Kidney epithelial cell (primary cell): ENCODE results near the gene TSPAN16. TPM values are rescaled to one million over a fixed set of nuclear protein-coding genes. Genes with fewer than 3 reads are reported as not detected.

Experiments
- DNase-seq: peaks from one replicate; pipeline ENCODE4 v3.0.0-alpha.2; 2010; ENCODE audit warnings: low read depth
- H3K27me3 ChIP-seq: 2 replicates; pipeline ENCODE4 v1.6.0; 2011; ENCODE audit warnings: low read length; ENCODE audit not compliant: control insufficient read depth, insufficient read depth
- H3K36me3 ChIP-seq: 2 replicates; pipeline ENCODE4 v1.5.1; 2011; ENCODE audit warnings: low read length; ENCODE audit not compliant: control insufficient read depth, insufficient read depth
- H3K4me3 ChIP-seq: 2 replicates; pipeline ENCODE4 v1.5.1; 2011; ENCODE audit warnings: low read depth, mild to moderate bottlenecking, control low read depth, low read length
- total RNA-seq: library from RNA; depleted of rRNA; stranded (reverse); fragments of >200 nt; gene quantifications from 2 replicates; pipeline ENCODE4 v1.2.3, GENCODE V29; 2015
- TF ChIP-seq, protein P1 (sequence below): IDR thresholded peaks from 2 replicates; pipeline ENCODE4 v1.5.1; 2011; ENCODE audit warnings: mild to moderate bottlenecking, moderate library complexity, low read length, control low read depth, inconsistent platforms; ENCODE audit not compliant: insufficient read depth, poor library complexity, severe bottlenecking

The TSPAN16 gene
- total RNA-seq, 1 donor from 2014 or later, result not detected

DNA sequence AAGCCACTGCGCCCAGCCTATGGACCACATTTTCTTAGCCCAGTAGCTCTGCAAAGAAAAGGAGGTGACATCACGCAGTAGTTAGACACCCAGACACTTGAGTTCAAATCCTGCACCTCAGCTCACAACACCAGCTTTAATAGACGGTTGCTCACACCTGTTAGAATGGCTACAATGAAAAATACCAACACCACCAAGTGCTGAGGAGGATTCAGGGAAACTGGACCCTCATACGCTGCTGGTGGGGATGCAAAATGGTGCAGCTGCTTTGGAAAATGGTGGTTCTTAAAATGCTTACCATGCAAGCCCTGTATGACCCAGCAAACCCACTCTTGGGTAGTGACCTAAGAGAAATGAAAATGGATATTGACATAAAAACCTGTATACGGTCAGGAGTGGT, 22.0 kb upstream of the TSPAN16 start:
- Histone ChIP-seq H3K36me3 (no peaks in the 10 kb centered on the region), H3K4me3 (no peak overlapping the region), H3K27me3 (no peaks in the 10 kb centered on the region)
- TF ChIP-seq, protein P1, sequence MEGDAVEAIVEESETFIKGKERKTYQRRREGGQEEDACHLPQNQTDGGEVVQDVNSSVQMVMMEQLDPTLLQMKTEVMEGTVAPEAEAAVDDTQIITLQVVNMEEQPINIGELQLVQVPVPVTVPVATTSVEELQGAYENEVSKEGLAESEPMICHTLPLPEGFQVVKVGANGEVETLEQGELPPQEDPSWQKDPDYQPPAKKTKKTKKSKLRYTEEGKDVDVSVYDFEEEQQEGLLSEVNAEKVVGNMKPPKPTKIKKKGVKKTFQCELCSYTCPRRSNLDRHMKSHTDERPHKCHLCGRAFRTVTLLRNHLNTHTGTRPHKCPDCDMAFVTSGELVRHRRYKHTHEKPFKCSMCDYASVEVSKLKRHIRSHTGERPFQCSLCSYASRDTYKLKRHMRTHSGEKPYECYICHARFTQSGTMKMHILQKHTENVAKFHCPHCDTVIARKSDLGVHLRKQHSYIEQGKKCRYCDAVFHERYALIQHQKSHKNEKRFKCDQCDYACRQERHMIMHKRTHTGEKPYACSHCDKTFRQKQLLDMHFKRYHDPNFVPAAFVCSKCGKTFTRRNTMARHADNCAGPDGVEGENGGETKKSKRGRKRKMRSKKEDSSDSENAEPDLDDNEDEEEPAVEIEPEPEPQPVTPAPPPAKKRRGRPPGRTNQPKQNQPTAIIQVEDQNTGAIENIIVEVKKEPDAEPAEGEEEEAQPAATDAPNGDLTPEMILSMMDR, result no peak
- no peak for DNase-seq

DNA sequence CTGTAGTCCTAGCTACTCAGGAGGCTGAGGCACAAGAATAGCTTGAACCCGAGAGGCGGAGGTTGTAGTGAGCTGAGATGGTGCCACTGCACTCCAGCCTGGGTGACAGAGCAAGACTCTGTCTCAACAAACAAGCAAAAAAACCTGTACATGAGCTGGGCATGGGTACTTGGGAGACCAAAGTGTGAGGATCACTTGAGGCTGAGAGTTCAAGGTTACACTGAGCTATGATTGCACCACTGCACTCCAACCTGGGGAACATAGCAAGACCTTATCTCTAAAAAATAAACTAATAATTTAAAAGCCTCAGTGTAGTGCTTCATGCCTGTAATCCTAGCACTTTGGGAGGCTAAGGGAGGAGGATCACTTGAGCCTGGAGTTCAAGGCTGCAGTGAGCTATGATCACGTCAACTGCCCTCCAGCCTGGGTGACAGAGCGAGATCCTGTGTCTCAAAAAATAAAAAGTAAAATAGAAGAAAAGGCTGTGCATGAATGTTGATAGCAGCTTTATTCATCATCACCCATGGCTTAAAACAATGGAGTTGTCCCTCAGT, 21.4 kb upstream of the TSPAN16 start:
- no peak for DNase-seq
- Histone ChIP-seq H3K4me3 (no peak overlapping the region), H3K27me3 (no peaks in the 10 kb centered on the region), H3K36me3 (no peaks in the 10 kb centered on the region)
- TF ChIP-seq, protein P1, result no peak

DNA sequence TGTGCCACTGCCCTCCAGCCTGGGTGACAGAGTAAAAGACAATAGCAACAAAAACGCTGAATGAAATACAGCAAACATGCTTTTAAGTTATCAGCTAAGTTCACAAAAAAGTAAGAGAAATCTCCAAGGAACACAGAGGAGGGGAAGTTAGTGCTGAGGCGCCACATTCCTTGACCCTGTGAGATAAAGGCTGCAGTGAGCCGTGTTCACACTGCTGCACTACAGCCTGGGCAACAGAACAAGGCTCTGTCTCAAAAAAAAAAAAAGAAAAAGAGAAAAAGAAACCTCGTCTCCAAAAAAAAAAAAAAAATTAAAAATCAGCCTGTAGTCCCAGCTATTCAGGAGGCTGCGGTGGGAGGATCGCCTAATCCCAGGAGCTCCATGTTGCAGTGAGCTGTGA, 17.3 kb upstream of the TSPAN16 start:
- Histone ChIP-seq H3K27me3 (no peaks in the 10 kb centered on the region), H3K4me3 (no peak overlapping the region), H3K36me3 (no peaks in the 10 kb centered on the region)
- TF ChIP-seq, protein P1, result no peak
- DNase-seq, result no peak

DNA sequence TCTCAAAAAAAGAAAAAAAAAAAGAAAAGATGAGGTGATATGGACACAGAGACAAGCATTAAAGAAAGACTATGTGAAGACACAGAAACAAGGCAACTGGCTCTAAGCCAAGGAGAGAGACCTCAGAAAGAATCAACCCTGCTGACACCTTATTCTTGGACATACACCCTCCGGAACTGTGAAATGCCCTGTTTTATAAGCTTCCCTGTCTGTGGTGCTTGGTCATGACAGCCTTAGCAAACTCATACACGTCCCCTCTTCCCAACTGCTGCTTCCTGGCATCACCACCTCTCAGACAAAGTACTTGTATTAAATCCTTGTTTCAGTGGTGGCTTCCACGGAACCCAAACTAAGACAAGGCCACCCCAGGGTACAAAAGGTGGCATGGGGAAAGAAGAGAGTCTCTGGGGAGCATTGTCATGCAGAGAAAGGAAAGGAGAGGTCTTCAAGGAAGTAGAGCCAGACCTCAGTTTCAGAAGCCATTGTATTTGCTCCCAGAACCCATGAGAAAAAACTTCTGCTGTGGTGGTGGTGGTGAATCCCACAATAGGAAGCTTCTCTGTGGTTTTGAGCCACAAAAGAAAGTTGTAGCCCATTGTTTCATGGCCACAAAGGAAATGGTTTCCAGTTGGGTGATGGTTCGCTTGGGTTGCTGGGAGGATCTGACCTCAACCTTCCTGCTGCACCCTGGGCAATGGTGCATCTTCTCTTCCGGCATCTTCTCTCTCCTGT, 16.3 kb upstream of the TSPAN16 start:
- Histone ChIP-seq H3K27me3 (no peaks in the 10 kb centered on the region), H3K4me3 (no peak overlapping the region), H3K36me3 (no peaks in the 10 kb centered on the region)
- no peak for DNase-seq
- TF ChIP-seq, protein P1, result no peak

DNA sequence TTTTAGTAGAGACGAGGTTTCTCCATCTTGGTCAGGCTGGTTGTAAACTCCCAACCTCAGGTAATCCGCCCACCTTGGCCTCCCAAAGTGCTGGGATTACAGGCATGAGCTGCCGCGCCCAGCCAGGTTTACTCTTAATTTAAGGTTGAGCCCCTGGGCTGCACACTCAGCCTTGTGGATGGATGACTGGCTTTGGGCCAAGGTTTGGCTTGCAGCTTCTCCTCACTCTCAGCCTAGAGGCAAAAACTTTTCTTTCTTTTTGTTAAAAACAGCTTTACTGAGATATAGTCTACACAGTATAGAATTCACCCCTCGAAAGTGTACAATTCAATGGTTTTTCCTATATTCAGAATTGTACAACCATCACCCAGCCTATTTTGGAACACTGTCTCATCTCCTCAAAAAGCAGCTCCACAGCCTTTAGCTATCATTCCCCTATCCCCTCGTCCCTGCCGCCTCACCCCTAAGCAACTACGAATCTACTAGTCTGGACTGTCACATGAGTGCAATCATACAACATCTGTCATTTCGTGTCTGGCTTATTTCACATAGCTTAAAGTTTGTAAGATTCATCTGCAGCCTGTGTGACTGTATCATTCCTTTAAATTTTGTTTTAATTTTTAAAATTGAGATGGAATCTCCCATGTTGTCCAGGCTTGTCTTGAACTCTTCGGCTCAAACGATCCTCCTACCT, 14.5 kb upstream of the TSPAN16 start:
- Histone ChIP-seq H3K36me3 (no peaks in the 10 kb centered on the region), H3K27me3 (no peaks in the 10 kb centered on the region), H3K4me3 (no peak overlapping the region)
- DNase-seq, result no peak
- TF ChIP-seq, protein P1, result no peak
